SK-N-MC (cell line): Measurements from ENCODE around the gene CCDC63.

Experiments
- EZH2 ChIP-seq: fragments of 200-600 bp; sonication (generic); IDR thresholded peaks from one replicate; pipeline ENCODE4 v1.6.1; 2017; ENCODE audit warnings: antibody characterized with exemption
- FOXP2 ChIP-seq: optimal IDR thresholded peaks from 2 replicates; pipeline ENCODE3; 2011; ENCODE audit warnings: mild to moderate bottlenecking, moderate library complexity; ENCODE audit not compliant: insufficient read depth; ENCODE audit errors: extremely low read length, control extremely low read depth
- POLR2AphosphoS5 ChIP-seq: IDR thresholded peaks from 2 replicates; pipeline ENCODE4 v1.6.1; 2012; ENCODE audit warnings: mild to moderate bottlenecking, low read depth, low read length, borderline replicate concordance

DNA sequence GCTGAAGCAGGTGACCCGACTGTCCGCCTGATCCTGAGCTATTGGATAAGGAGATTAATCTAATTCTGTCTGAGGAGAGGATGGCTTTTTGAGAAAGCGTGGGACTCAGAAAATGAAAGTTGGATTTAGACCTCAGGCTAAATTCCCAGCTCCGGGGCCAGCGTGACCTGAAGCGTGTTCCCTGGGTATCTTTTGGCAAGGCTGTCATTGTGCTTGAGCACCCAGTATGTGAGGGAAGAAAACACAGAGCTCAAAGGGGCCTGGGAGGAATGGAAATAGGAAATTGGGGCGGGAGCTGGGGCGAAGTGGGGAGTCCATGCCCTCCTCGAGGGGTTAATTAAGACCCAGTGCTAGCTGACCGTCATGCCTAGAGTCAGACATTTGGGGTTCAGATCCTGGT lies 17.5 kb upstream of the CCDC63 start:
- TF ChIP-seq EZH2 (no peak), POLR2AphosphoS5 (no peak), FOXP2 (no peak)
